Measurements from ENCODE around the gene GALNT17. TPM values are rescaled to one million over a fixed set of nuclear protein-coding genes. Genes with fewer than 3 reads are reported as not detected.

Gene GALNT17
- total and polyA plus RNA-seq, 2 experiments from 2014 or later: 11.1 to 65.6 TPM

GRCh38 chr7:71095266-71095860 lies 36.6 kb upstream of the GALNT17 start:
- no peak overlapping the region for H3K27ac Mint-ChIP-seq
- H3K4me1 Mint-ChIP-seq: no peaks in the 10 kb centered on the region
- H3K4me2 ChIP-seq: no peak overlapping the region
- TF ChIP-seq NANOG (IDR thresholded peaks at IDR 0.05; ENCODE audit: borderline replicate concordance) (no peak), ZNF331 (CRISPR knock-in tag; IDR thresholded peaks at IDR 0.05; ENCODE audit: low read depth) (no peak), STAT1 (IDR thresholded peaks at IDR 0.05; ENCODE audit: unreplicated experiment) (no peak), POLR2AphosphoS5 (IDR thresholded peaks at IDR 0.05; ENCODE audit: low read depth) (no peak), EZH2 (IDR thresholded peaks at IDR 0.05; ENCODE audit: low read depth, unreplicated experiment) (no peak), CTCF (conservative IDR thresholded peaks at IDR 0.05; ENCODE audit: low read depth in 2 of 2) (no peak), CREB1 (CRISPR knock-in tag; IDR thresholded peaks at IDR 0.05; ENCODE audit: low read depth) (no peak), ZNF114 (CRISPR knock-in tag; IDR thresholded peaks at IDR 0.05) (no peak), EZH2phosphoT487 (IDR thresholded peaks at IDR 0.05; ENCODE audit: unreplicated experiment) (no peak), ETS1 (IDR thresholded peaks at IDR 0.05) (no peak), REST (IDR thresholded peaks at IDR 0.05; ENCODE audit: unreplicated experiment) (no peak), ZNF462 (CRISPR knock-in tag; IDR thresholded peaks at IDR 0.05) (no peak), JUNB (IDR thresholded peaks at IDR 0.05; ENCODE audit: unreplicated experiment) (no peak)
- H2AFZ ChIP-seq: peak overlapping the region; percentile 14; the same call in 1 of the 2 replicates
- no peaks in the 10 kb centered on the region for H4K20me1 ChIP-seq (replicated peaks; ENCODE audit: insufficient read depth)
- no peaks in the 10 kb centered on the region for H3K79me2 ChIP-seq (replicated peaks; ENCODE audit: insufficient read depth)
- H3K27ac ChIP-seq (ENCODE audit: low read depth): no peak overlapping the region
- no peaks in the 10 kb centered on the region for H3K36me3 ChIP-seq (ENCODE audit: insufficient read depth)
- H3K4me3 ChIP-seq: no peak overlapping the region
- no peaks in the 10 kb centered on the region for H3F3A ChIP-seq (replicated peaks; ENCODE audit: low read depth)
- ATAC-seq (no peak), DNase-seq (ENCODE audit: low spot score) (no peak)
- H3K27me3 Mint-ChIP-seq (ENCODE audit: insufficient read depth, low read depth, poor library complexity): no peaks in the 10 kb centered on the region
- peaks cover 11% of the 10 kb centered on the region; the same call in 2 of the 3 replicates for H3K36me3 Mint-ChIP-seq (ENCODE audit: low read depth)
- H3K27me3 ChIP-seq (ENCODE audit: insufficient read depth): no peaks in the 10 kb centered on the region
- no peaks in the 10 kb centered on the region for H3K4me1 ChIP-seq (ENCODE audit: insufficient read depth)
- H3K4me3 Mint-ChIP-seq: no peak overlapping the region
- H3K9me3 Mint-ChIP-seq: peaks cover 27% of the 10 kb centered on the region
- 0 out of 2 replicates have a peak, but pooled peaks cover 4% of the 10 kb centered on the region for H3K9me2 ChIP-seq (ENCODE audit: insufficient read depth)

Measured in GM23338 (cell line).